Heart left ventricle (tissue), 16 donors: ENCODE measurements around the gene ZBTB33. TPM values are rescaled to one million over a fixed set of nuclear protein-coding genes. Genes with fewer than 3 reads are reported as not detected.

Experiments used
- ATAC-seq, 4 donors: fragments of 200-7000 bp; cut with Tn5 transposase; one replicate each; pipeline ENCODE4 v1.9.1; 2020 to 2022; ENCODE audit warnings: moderate library complexity in 4 of 4, mild to moderate bottlenecking in 3 of 4, moderate number of reproducible peaks in 1 of 4
- DNase-seq, 5 donors: peaks; one replicate each; pipeline ENCODE4 v3.0.0-alpha.2; 2020
- H3K27ac ChIP-seq, 12 donors: fragments of 200-600 bp; sonication (generic) in 4 of 12; one replicate each; pipeline versions ENCODE4 v1.5.0 to v1.8.0; 2016 to 2022; ENCODE audit warnings: mild to moderate bottlenecking in 2 of 12
- H3K27me3 ChIP-seq, 9 donors: fragments of 200-600 bp; sonication (generic) in 2 of 9; one replicate each; pipeline versions ENCODE4 v1.5.1 to v1.8.0; 2016 to 2022; ENCODE audit warnings: mild to moderate bottlenecking in 3 of 9
- H3K36me3 ChIP-seq, 9 donors: fragments of 200-600 bp; sonication (generic) in 2 of 9; one replicate each; pipeline versions ENCODE4 v1.5.0 to v1.8.0; 2018 to 2022; ENCODE audit warnings: mild to moderate bottlenecking in 2 of 9
- H3K4me1 ChIP-seq, 12 donors: fragments of 200-600 bp; sonication (generic) in 4 of 12; one replicate each; pipeline versions ENCODE4 v1.5.0 to v1.8.0; 2016 to 2022; ENCODE audit warnings: mild to moderate bottlenecking in 3 of 12
- H3K4me3 ChIP-seq, 12 donors: fragments of 200-600 bp; sonication (generic) in 4 of 12; one replicate each; pipeline versions ENCODE4 v1.5.0 to v1.8.0; 2017 to 2022; ENCODE audit warnings: mild to moderate bottlenecking in 9 of 12, moderate library complexity in 4 of 12
- H3K9me3 ChIP-seq, 12 donors: fragments of 200-600 bp; sonication (generic) in 4 of 12; one replicate each; pipeline versions ENCODE4 v1.5.0 to v1.8.0; 2016 to 2022; ENCODE audit warnings: mild to moderate bottlenecking in 1 of 12
- CTCF ChIP-seq, 12 donors: fragments of 200-600 bp; sonication (generic) in 4 of 12; IDR thresholded peaks; one replicate each; pipeline versions ENCODE4 v1.5.0 to v1.8.0; 2018 to 2022; ENCODE audit warnings: antibody characterized with exemption in 12 of 12, mild to moderate bottlenecking in 5 of 12
- POLR2A ChIP-seq, 2 donors: fragments of 450-650 bp; IDR thresholded peaks; one replicate each; pipeline ENCODE4 v1.6.1; 2017; ENCODE audit warnings: antibody characterized with exemption in 2 of 2, mild to moderate bottlenecking in 2 of 2, moderate library complexity in 2 of 2
- WGBS, 4 donors: extraction: QIAGEN DNeasy Blood & Tissue Kit in 2 of 4; methylation state at CpG; one replicate each; pipeline versions ENCODE4 v1.1.5 to v1.1.7; 2013 to 2018; 5-methylcytosine and 5-hydroxymethylcytosine counted together
- intact Hi-C, 10 donors: fragments of 100-400 bp; cut with DNase I; formaldehyde crosslinking; loops; one replicate each; pipeline versions ENCODE4 v1.11.1 to v1.14.2; 2022
- polyA plus RNA-seq, 2 donors: library from polyadenylated mRNA; stranded (reverse); fragments of 200-250 nt; gene quantifications; one replicate each; pipeline ENCODE4 v1.2.3, GENCODE V29; 2013
- total RNA-seq, 9 donors: library from RNA; depleted of rRNA in 2 of 9; stranded (reverse); fragments of >200 nt in 2 of 9; fragmentation: NEBNext Ultra II Directional in 3 of 9; extraction: Animal tissue kit (Norgen Biotek cat#: 25700) in 3 of 9; gene quantifications; one replicate each; pipeline versions ENCODE4 v1.1.0 to v1.2.4, GENCODE V29; 2016 to 2023
- donor health status: ischemic (EF 13 %, LVEDD 7.1; RV severe dilation, severe dysfunction).
- donor health status: healthy with polysubstance abuse.
- donor health status: DM: no; HTN: yes; CAD: no.
- donor health status: DM: no; HTN: no; CAD: no.
- donor health status: ischemic (EF 25% LVEDD 6.9; RV normal size, moderate dysfunction).
- donor health status: ischemic (EF 25% LVEDD 5.7; RV mildly dilated, moderate dysfunction).
- donor health status: healthy.
- donor health status: DM: yes; HTN: yes; CAD: no.
- donor health status: ischemic (EF 35%, LVEDD 5.7; RV mildly dilated, moderate dysfunction).
- donor health status: nonischemic (EF 11% LVEDD 7.7; RV severe dilation, severe dysfunction).
- donor health status: DM: yes; HTN: yes; CAD: no.
- donor health status: PGD.
- donor health status: ischemic (EF 29% LVEDD 5.4; RV normal size, mild dysfunction).
- donor health status: nonischemic (EF 23%, LVEDD 6.1; RV moderate dilation, normal function).

ZBTB33 gene
- total and polyA plus RNA-seq, 11 donors, result 1.6 to 8.9 (median 7.1) TPM

- Histone ChIP-seq H3K4me1 (peaks cover 0 to 11% (median 6%) of the 10 kb centered on the region in 12 donors), H3K27ac (no peak overlapping the region), H3K36me3 (peaks cover 0 to 17% (median 0%) of the 10 kb centered on the region in 9 donors), H3K27me3 (peaks cover 0 to 3% (median 0%) of the 10 kb centered on the region in 9 donors), H3K4me3 (no peak overlapping the region), H3K9me3 (no peaks in the 10 kb centered on the region)
- WGBS, 4 donors, result 77 to 86% (median 81%) methylated on average over 5 of the region's 5 CpGs
- TF ChIP-seq CTCF (IDR thresholded peaks at IDR 0.05) (no peak), POLR2A (IDR thresholded peaks at IDR 0.05) (no peak)
- intact Hi-C loops, result loop anchor here in 1 of 10 donors (10.0 kb wide), 2 partner anchors 62 to 232 kb away; no protein-coding TSS in a partner anchor
- DNase-seq (no peak), ATAC-seq (no peak)
Measured at GRCh38 chrX:120242813-120243212, 7.8 kb upstream of the ZBTB33 start.

GRCh38 chrX:120244395-120244734, 6.2 kb upstream of the ZBTB33 start:
- DNase-seq (no peak), ATAC-seq (peak in 1 of 4 donors; percentile 17)
- Histone ChIP-seq H3K9me3 (no peaks in the 10 kb centered on the region), H3K27me3 (peaks cover 0 to 3% (median 0%) of the 10 kb centered on the region in 9 donors), H3K27ac (peak overlapping the region; percentile 65 to 90 (median 84)), H3K4me3 (peak overlapping the region; percentile 51 to 95 (median 70)), H3K36me3 (peaks cover 0 to 7% (median 0%) of the 10 kb centered on the region in 9 donors), H3K4me1 (peaks cover 0 to 11% (median 6%) of the 10 kb centered on the region in 12 donors)
- TF ChIP-seq POLR2A (IDR thresholded peaks at IDR 0.05) (no peak), CTCF (IDR thresholded peaks at IDR 0.05) (no peak)
- intact Hi-C loops, result loop anchor here in 1 of 10 donors (10.0 kb wide), 2 partner anchors 60 to 230 kb away; no protein-coding TSS in a partner anchor
- 1 to 40% (median 19%) methylated on average over 16 of the region's 16 CpGs for WGBS, 4 donors

- DNase-seq (peak; percentile 66 to 82 (median 74)), ATAC-seq (peak; percentile 87 to 96 (median 92))
- H3K4me1 ChIP-seq, result peaks cover 0 to 13% (median 6%) of the 10 kb centered on the region in 12 donors
- intact Hi-C loops, result loop anchor here in 1 of 10 donors (10.0 kb wide), 2 partner anchors 60 to 230 kb away; no protein-coding TSS in a partner anchor
- TF ChIP-seq POLR2A (IDR thresholded peaks at IDR 0.05) (no peak), CTCF (IDR thresholded peaks at IDR 0.05) (no peak)
- peak overlapping the region; percentile 65 to 90 (median 84) for H3K27ac ChIP-seq
- H3K9me3 ChIP-seq, result no peaks in the 10 kb centered on the region
- peak overlapping the region; percentile 51 to 95 (median 70) for H3K4me3 ChIP-seq
- peaks cover 0 to 2% (median 0%) of the 10 kb centered on the region in 9 donors for H3K36me3 ChIP-seq
- WGBS, 4 donors, result 1 to 41% (median 16%) methylated on average over 35 to 43 of the region's 43 CpGs
- peaks cover 0 to 3% (median 0%) of the 10 kb centered on the region in 9 donors for H3K27me3 ChIP-seq
Measured at GRCh38 chrX:120244735-120245498, 5.7 kb upstream of the ZBTB33 start.

- intact Hi-C loops, result loop anchor here in 4 of 10 donors (5.0 to 10.0 kb wide), 5 partner anchors 51 to 221 kb away; partner anchors contain the start of gene LAMP2 (in 1 of the 4)
- Histone ChIP-seq H3K4me1 (peaks cover 0 to 14% (median 0%) of the 10 kb centered on the region in 12 donors), H3K4me3 (peak overlapping the region; percentile 50 to 95 (median 72)), H3K36me3 (peaks cover 0 to 29% (median 14%) of the 10 kb centered on the region in 9 donors), H3K27ac (peak overlapping the region; percentile 55 to 94 (median 88)), H3K9me3 (no peaks in the 10 kb centered on the region), H3K27me3 (peaks cover 0 to 3% (median 0%) of the 10 kb centered on the region in 9 donors)
- no peak for TF ChIP-seq CTCF (IDR thresholded peaks at IDR 0.05)
- peak in 2 of 4 donors; percentile 25 to 59 for ATAC-seq
- peak in 3 of 5 donors; percentile 16 to 29 (median 25) for DNase-seq
- WGBS, 4 donors, result 1 to 49% (median 21%) methylated on average over 28 of the region's 28 CpGs
Measured at GRCh38 chrX:120251471-120252011, 929 bp downstream of the ZBTB33 start.
